HepG2 (cell line): ENCODE measurements around the gene UPK1A. TPM values are rescaled to one million over a fixed set of nuclear protein-coding genes. Genes with fewer than 3 reads are reported as not detected.

Experiments used
- ATF4 ChIP-seq, 2 experiments: fragments of 450-650 bp in 1 of 2; sonication (generic) in 1 of 2; formaldehyde crosslinking; IDR thresholded peaks; 2 replicates each; pipeline versions ENCODE4 v1.5.0 to v1.8.0; 2020 to 2022; ENCODE audit warnings: mild to moderate bottlenecking in 1 of 2, missing genetic modification reagents in 1 of 2
- EZH2 ChIP-seq: conservative IDR thresholded peaks from 2 replicates; pipeline ENCODE4 v1.6.1; 2012; ENCODE audit warnings: mild to moderate bottlenecking, low read depth, low read length, moderate library complexity
- HOXA5 ChIP-seq: sonication (generic); formaldehyde crosslinking; IDR thresholded peaks from 2 replicates; pipeline ENCODE4 v1.4.0; 2020; ENCODE audit warnings: missing genetic modification reagents
- MED8 ChIP-seq: sonication (generic); formaldehyde crosslinking; IDR thresholded peaks from 2 replicates; pipeline ENCODE4 v1.8.1; 2023; ENCODE audit warnings: mild to moderate bottlenecking, missing genetic modification reagents; ENCODE audit not compliant: insufficient replicate concordance
- POGZ ChIP-seq: sonication (generic); formaldehyde crosslinking; IDR thresholded peaks from 2 replicates; pipeline ENCODE4 v1.4.0; 2020; ENCODE audit warnings: mild to moderate bottlenecking, missing genetic modification reagents
- RCOR2 ChIP-seq: IDR thresholded peaks from 2 replicates; pipeline ENCODE4 v1.6.1; 2016; ENCODE audit warnings: missing biosample characterization, missing genetic modification reagents
- SOX6 ChIP-seq, 2 experiments: fragments of 450-650 bp in 1 of 2; sonication (generic) in 1 of 2; formaldehyde crosslinking in 1 of 2; IDR thresholded peaks; 2 replicates each; pipeline versions ENCODE4 v1.4.0 to v1.6.1; 2017 to 2020; ENCODE audit warnings: antibody characterized with exemption in 1 of 2, mild to moderate bottlenecking in 1 of 2, missing genetic modification reagents in 1 of 2
- U2AF2 ChIP-seq: fragments of 200-400 bp; formaldehyde crosslinking; IDR thresholded peaks from 2 replicates; pipeline ENCODE4 v1.6.1; 2017; ENCODE audit warnings: low read depth, mild to moderate bottlenecking, low read length
- WIZ ChIP-seq: sonication (generic); formaldehyde crosslinking; IDR thresholded peaks from 2 replicates; pipeline ENCODE4 v1.5.1; 2020; ENCODE audit warnings: mild to moderate bottlenecking, missing genetic modification reagents
- XBP1 ChIP-seq: sonication (generic); formaldehyde crosslinking; IDR thresholded peaks from 2 replicates; pipeline ENCODE4 v1.5.0; 2020; ENCODE audit warnings: missing genetic modification reagents
- ZNF20 ChIP-seq: sonication (generic); formaldehyde crosslinking; IDR thresholded peaks from 2 replicates; pipeline ENCODE4 v1.4.0; 2020; ENCODE audit warnings: mild to moderate bottlenecking, moderate library complexity, missing genetic modification reagents
- ZNF235 ChIP-seq: sonication (generic); formaldehyde crosslinking; IDR thresholded peaks from 2 replicates; pipeline ENCODE4 v1.8.1; 2023; ENCODE audit warnings: mild to moderate bottlenecking, missing genetic modification reagents, borderline replicate concordance
- ZNF468 ChIP-seq: sonication (generic); formaldehyde crosslinking; IDR thresholded peaks from 2 replicates; pipeline ENCODE4 v1.8.0; 2022; ENCODE audit warnings: mild to moderate bottlenecking, moderate library complexity, missing genetic modification reagents
- ZNF7 ChIP-seq: IDR thresholded peaks from 2 replicates; pipeline ENCODE4 v1.6.1; 2016; ENCODE audit warnings: missing biosample characterization, missing genetic modification reagents
- ZNF720 ChIP-seq: sonication (generic); formaldehyde crosslinking; IDR thresholded peaks from 2 replicates; pipeline ENCODE4 v1.4.0; 2020; ENCODE audit warnings: missing genetic modification reagents
- polyA plus RNA-seq, 8 experiments: library from polyadenylated mRNA; depleted of rRNA in 3 of 8; stranded (reverse) in 7 of 8; unstranded in 1 of 8; fragments of >200 nt; fragmentation: Illumina TruSeq in 4 of 8; extraction: Trizol in 4 of 8; gene quantifications; 2 replicates each; pipeline versions ENCODE4 v1.2.1 to v1.2.3, GENCODE V29; 2011 to 2016; ENCODE audit warnings: low read depth in 4 of 8, missing spikeins in 1 of 8, mixed read lengths in 1 of 8; ENCODE audit not compliant: insufficient read depth in 1 of 8
- total RNA-seq, 5 experiments: library from RNA; depleted of rRNA; stranded (reverse); fragments of >200 nt; fragmentation: Illumina TruSeq; extraction: Trizol; gene quantifications; 2 replicates each; pipeline ENCODE4 v1.2.3, GENCODE V29; 2016; ENCODE audit warnings: low read depth in 1 of 5
- TF ChIP-seq, protein P1 (sequence below): sonication (generic); formaldehyde crosslinking; IDR thresholded peaks from 2 replicates; pipeline ENCODE4 v1.4.0; 2020; ENCODE audit warnings: low read depth, missing genetic modification reagents
- TF ChIP-seq, protein P2 (sequence below): sonication (generic); formaldehyde crosslinking; IDR thresholded peaks from 2 replicates; pipeline ENCODE4 v1.4.0; 2020; ENCODE audit warnings: missing genetic modification reagents, borderline replicate concordance

Gene UPK1A
- total and polyA plus RNA-seq, 2 of the 13 experiments (the other 11 are each of a cell fraction or from before 2014, with no cell fraction given) = 2.9 TPM; not detected in 1

DNA sequence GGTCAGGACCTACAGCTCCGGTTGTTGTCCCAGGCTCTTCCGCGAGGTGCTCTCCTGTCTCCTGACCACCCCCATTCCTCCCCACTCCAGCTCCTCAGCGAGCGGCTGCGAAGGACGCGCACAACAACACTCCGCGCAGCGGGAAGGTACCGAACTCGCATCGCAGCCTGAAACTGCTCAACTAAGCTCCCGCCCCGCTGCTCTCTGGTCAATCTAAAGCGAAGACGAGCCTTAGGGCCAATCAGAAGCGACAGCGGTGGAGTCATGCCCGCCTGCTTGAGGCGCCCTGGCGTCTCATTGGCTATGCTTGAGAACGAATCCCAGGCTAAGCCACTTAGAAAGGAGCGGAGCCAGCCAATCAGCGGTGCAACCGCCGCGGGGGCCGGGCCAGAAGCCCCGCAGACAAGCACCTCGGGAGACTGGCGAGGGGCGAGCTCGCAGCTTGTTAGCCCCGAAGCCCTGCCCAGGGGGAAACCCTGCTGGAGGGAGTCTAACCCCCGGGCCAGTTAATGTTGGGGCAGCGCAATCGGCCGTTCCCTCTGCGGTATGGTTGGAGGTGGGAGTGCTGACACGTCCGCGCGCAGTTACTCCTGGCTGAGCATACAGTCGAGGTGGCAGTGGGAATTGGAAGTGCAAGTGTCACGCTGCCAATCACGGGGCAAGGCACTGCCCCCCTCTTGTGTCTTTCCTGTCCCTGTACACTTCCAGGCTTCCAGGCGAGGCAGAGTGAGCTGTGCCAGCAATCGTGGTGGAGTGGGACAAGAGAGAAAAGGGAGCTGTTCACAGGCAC is 36.1 kb downstream of the UPK1A start (continued):
- no peak for TF ChIP-seq SOX6 (IDR thresholded peaks at IDR 0.05)
- TF ChIP-seq SOX6 (CRISPR knock-in tag; IDR thresholded peaks at IDR 0.05) = no peak; the same call in 1 of the 2 replicates
- TF ChIP-seq HOXA5 (CRISPR knock-in tag) = no peak
- no peak for TF ChIP-seq U2AF2
- no peak; the same call in 1 of the 2 replicates for TF ChIP-seq POGZ
- TF ChIP-seq, protein P1, sequence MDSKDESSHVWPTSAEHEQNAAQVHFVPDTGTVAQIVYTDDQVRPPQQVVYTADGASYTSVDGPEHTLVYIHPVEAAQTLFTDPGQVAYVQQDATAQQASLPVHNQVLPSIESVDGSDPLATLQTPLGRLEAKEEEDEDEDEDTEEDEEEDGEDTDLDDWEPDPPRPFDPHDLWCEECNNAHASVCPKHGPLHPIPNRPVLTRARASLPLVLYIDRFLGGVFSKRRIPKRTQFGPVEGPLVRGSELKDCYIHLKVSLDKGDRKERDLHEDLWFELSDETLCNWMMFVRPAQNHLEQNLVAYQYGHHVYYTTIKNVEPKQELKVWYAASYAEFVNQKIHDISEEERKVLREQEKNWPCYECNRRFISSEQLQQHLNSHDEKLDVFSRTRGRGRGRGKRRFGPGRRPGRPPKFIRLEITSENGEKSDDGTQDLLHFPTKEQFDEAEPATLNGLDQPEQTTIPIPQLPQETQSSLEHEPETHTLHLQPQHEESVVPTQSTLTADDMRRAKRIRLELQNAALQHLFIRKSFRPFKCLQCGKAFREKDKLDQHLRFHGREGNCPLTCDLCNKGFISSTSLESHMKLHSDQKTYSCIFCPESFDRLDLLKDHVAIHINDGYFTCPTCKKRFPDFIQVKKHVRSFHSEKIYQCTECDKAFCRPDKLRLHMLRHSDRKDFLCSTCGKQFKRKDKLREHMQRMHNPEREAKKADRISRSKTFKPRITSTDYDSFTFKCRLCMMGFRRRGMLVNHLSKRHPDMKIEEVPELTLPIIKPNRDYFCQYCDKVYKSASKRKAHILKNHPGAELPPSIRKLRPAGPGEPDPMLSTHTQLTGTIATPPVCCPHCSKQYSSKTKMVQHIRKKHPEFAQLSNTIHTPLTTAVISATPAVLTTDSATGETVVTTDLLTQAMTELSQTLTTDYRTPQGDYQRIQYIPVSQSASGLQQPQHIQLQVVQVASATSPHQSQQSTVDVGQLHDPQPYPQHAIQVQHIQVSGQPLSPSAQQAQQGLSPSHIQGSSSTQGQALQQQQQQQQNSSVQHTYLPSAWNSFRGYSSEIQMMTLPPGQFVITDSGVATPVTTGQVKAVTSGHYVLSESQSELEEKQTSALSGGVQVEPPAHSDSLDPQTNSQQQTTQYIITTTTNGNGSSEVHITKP (CRISPR knock-in tag) = no peak
- TF ChIP-seq RCOR2 = no peak
- no peak for TF ChIP-seq EZH2
- TF ChIP-seq ZNF720 (CRISPR knock-in tag) = no peak
- TF ChIP-seq, protein P2, sequence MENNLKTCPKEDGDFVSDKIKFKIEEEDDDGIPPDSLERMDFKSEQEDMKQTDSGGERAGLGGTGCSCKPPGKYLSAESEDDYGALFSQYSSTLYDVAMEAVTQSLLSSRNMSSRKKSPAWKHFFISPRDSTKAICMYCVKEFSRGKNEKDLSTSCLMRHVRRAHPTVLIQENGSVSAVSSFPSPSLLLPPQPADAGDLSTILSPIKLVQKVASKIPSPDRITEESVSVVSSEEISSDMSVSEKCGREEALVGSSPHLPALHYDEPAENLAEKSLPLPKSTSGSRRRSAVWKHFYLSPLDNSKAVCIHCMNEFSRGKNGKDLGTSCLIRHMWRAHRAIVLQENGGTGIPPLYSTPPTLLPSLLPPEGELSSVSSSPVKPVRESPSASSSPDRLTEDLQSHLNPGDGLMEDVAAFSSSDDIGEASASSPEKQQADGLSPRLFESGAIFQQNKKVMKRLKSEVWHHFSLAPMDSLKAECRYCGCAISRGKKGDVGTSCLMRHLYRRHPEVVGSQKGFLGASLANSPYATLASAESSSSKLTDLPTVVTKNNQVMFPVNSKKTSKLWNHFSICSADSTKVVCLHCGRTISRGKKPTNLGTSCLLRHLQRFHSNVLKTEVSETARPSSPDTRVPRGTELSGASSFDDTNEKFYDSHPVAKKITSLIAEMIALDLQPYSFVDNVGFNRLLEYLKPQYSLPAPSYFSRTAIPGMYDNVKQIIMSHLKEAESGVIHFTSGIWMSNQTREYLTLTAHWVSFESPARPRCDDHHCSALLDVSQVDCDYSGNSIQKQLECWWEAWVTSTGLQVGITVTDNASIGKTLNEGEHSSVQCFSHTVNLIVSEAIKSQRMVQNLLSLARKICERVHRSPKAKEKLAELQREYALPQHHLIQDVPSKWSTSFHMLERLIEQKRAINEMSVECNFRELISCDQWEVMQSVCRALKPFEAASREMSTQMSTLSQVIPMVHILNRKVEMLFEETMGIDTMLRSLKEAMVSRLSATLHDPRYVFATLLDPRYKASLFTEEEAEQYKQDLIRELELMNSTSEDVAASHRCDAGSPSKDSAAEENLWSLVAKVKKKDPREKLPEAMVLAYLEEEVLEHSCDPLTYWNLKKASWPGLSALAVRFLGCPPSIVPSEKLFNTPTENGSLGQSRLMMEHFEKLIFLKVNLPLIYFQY (CRISPR knock-in tag) = no peak
- no peak for TF ChIP-seq ZNF468 (CRISPR knock-in tag)
- TF ChIP-seq ZNF20 (CRISPR knock-in tag) = no peak
- no peak for TF ChIP-seq ZNF7
- no peak for TF ChIP-seq ATF4 (CRISPR knock-in tag; IDR thresholded peaks at IDR 0.05)
- no peak for TF ChIP-seq MED8 (CRISPR knock-in tag)
- TF ChIP-seq ZNF235 (CRISPR knock-in tag) = no peak
- no peak for TF ChIP-seq WIZ
- no peak for TF ChIP-seq XBP1 (CRISPR knock-in tag)
